Skin epidermis (tissue), 12 donors: ENCODE measurements around the gene CAMK2G.

Source experiments
- H3K27ac ChIP-seq, 21 experiments: fragments of 200-600 bp; sonication (generic) in 11 of 21; one replicate each; pipeline ENCODE4 v1.5.0; 2020; ENCODE audit warnings: mild to moderate bottlenecking in 3 of 21, inconsistent platforms in 2 of 21, moderate library complexity in 2 of 21
- H3K4me3 ChIP-seq, 7 experiments: fragments of 200-600 bp; sonication (generic) in 2 of 7; one replicate each; pipeline ENCODE4 v1.5.0; 2020; ENCODE audit warnings: inconsistent platforms in 2 of 7, mild to moderate bottlenecking in 2 of 7, moderate library complexity in 1 of 7

Gene CAMK2G

DNA sequence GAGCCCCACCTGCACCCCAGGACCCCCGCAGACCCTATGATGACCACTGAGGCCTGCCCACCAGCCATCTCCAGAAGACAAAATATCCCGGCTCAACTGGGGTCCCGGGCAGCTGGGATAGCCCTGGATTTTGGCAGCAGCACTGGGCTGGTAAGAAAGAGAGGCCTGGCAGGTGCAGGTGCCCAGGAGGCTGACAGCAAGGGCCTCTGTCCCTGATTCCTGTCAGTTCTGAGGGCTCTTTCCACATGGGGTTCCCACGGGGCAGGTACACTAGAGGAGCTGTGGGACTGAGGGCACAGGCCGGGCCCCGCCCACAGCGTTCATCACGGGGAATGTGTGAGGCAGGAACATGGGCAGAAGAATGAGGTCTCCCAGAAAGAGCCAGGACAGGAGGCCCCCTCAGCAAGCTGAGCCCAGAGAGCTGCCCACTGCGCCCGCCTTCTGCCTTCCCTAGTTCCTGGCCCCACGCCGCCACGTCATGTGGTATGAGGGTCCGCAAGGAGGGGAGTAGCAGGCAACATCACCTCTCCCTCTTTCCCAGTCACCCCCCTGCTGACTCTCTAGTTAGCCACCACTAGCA lies 50.1 kb downstream of the CAMK2G start:
- no peak overlapping the region for H3K27ac ChIP-seq
- no peak overlapping the region for H3K4me3 ChIP-seq

DNA sequence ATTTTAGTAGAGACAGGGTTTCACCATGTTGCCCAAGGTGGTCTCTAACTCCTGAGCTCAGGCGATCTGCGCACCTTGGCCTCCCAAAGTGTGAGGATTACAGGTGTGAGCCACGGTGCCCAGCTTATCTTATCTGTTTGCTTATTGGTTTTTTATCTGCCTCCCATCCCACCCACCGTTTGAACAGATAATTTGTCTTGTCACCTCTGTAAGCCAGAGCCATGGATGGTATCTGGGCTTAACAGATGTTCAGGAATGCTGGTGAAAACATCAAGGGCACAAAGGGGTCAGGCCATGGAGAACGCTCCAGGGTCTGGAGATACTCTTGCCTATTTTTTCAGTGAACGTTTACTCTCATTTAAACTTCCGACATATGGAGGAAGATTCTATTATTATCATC lies 51.0 kb downstream of the CAMK2G start:
- no peak overlapping the region for H3K27ac ChIP-seq
- no peak overlapping the region for H3K4me3 ChIP-seq

DNA sequence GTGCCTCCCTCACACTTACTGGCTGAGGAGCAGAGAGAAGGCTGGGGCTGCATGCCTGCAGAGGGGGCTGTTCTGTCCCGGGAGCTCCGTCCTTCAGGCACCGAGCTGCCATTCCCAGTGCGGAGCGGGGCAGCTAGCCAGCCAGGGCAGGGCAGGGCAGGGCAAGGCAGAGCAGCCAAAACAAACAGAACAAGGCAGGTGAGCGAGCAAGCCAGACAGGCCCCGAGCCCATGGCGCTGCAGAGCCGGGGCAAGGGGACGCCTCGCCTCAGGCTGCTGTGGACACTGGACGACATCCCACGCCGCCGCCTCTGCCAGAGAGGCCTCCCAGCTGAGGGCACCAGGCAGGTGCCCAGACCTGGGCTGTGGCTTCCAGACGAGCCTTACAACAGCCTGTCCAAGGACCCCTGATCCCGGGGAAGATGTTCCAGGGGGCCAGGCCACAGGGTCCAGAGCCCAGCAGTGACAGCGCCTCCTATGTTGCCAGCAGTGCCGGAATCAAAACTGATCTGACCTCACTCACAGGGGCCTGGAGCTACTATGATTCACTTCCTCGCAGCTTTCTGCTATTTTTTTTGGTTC lies 54.8 kb downstream of the CAMK2G start:
- H3K27ac ChIP-seq = peak overlapping the region in 19 of 21 experiments; percentile 26 to 78 (median 63)
- H3K4me3 ChIP-seq = no peak overlapping the region

DNA sequence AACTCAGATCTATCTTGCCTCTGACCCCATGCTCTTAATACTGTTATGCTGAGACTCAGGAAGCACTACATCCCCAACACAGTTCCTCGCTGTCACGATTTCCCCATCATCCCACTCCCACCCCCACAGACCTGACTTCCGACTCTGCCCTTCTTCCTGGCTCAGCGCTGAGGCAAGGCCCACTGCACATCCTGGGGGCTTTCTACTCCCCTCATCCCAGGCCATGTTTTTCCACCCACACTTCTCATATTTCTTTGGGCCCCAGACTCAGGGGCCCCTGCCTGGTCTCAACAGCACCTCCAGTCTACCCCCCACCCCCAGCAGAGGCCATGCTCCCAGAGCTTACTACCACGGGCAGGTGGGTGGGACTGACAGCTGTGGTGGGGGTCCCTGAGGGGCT lies 55.3 kb downstream of the CAMK2G start:
- H3K27ac ChIP-seq = peak overlapping the region in 19 of 21 experiments; percentile 26 to 78 (median 63)

DNA sequence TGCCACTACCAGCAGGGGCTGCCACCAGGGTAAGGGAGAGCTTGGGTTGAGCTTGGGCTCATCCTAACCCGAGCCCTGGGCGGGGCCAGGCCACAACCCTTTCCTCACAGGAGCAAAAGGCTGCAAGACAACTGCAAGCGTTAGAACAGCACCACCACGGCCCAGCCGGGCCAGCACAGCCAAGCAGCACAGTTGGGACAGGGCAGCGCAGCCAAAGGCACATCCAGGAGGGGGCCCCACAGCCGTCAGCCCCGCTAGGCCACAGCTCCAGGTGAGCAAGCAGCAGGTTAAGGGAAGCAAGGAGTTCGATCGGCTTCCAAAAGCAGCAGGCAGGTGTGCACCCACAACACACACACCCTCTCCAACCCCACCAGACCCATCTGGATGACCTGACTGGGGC lies 56.0 kb downstream of the CAMK2G start:
- H3K4me3 ChIP-seq = no peak overlapping the region
- peak overlapping the region in 13 of 21 experiments; percentile 26 to 79 (median 76) for H3K27ac ChIP-seq

More for the DNA sequence above, 55.3 kb downstream of the CAMK2G start:
- no peak overlapping the region for H3K4me3 ChIP-seq

DNA sequence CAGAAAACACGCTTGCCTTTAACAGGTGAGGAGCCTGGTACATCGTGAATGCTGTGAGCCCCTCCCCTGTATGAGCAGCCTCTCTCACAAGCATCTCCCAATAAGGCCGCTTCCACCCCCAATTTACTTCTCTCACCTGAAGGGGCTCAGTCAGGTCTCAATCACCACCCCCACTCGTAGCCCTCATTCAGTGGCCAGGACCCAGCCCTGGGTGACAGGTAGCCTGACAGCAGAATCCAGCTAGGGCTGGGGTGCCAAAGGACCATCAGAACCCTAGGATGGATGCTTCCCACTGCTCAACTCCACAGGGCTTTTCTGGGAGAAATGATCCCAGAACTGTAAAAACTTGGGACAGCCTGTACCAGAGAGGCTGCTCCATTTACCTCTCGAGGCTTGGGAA lies 56.5 kb downstream of the CAMK2G start:
- Histone ChIP-seq H3K4me3 (no peak overlapping the region), H3K27ac (peak overlapping the region in 16 of 21 experiments; percentile 4 to 79 (median 68))

DNA sequence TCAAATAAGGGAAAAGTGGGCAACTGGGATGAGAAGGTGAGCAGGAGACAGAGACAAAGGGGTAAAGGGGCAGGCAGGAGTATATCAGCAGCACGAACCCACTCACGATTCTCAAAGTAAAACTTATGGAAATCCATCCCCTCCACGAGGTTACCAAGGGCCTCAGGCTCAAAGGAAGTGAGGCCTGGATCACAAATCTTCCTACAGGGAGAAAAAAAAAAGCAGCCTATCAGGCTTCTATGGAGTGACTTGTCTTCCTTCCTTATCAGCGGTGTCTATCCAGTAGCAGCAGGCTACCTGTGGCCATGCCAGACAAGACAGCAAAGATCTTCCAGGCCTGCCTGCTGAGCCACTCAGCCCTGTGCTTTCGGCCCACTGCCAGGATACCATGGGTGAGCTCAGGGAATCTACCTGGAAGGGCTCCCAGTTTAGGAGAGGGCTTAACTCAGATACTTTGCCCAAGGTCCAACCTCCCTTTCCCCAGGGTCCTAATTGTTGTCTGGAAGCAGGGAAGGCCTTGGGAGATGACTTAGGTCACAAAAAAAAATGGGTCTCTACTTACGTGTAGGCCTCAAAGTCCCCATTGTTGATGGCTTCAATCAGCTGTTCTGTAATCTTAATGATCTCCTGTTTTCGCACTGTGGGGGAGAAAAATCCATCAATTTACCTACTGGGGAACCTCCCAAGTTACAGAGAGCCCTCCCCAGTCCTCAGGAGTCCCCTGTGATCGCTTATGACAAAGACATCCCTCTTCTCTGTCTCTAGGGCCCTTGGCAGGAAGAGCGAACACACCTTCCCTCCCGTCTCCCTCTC lies 57.2 kb downstream of the CAMK2G start:
- peak overlapping the region in 20 of 21 experiments; percentile 13 to 79 (median 68) for H3K27ac ChIP-seq
- H3K4me3 ChIP-seq = no peak overlapping the region

DNA sequence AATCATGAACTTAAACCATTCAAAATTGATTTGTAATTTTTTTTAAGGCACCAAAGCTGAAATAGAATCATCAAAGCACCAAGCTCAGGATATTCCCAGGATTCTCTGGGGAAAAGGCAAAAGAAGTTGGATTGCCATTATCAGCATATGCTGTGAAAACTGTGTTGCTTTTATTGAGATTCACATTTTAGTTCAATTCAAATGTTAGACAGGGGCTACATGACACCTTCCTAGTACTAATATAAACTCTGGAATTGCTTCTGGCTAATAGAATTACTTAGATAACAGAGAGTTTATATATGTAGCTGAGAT lies 58.7 kb downstream of the CAMK2G start:
- Histone ChIP-seq H3K27ac (peak overlapping the region in 13 of 21 experiments; percentile 1 to 79 (median 67)), H3K4me3 (no peak overlapping the region)

DNA sequence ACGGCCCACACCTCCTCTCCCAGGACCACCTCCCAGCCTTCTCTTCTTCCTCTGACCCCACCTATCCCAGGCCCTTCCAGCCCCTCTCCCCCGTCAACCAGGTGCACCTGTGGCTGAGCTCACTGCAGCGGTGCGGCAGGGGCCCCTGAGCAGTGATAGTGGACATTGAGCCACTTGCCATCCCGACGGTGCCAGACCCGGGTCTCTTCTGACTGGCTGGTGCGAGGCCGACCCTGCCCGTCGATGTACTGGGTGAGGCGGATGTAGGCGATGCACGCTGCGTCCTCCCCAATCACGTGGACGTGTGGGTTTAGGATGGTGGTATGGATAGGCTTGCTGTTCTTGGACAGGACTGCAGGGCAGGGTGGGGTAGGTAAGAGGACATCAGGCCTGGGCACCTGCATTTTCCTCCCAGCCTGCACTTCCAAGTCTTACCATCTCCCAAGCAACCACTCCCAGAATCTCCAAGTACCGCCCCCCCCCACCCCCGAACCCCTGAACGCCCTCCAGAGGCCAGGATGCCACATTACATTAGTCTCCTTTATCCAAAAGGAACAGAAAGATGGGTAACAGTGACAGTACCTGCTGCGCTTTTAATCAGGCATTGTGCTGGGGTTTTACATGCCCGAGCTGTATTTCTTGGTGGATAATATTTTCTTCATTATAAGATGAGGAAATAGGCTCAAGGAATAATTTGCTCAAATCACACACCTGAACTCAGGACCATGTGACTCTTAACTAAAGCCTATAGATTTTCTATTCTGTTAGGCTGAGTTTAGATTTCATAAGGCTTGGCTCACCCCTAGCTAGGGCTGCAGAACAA lies 59.2 kb downstream of the CAMK2G start:
- no peak overlapping the region for H3K4me3 ChIP-seq
- peak overlapping the region in 10 of 21 experiments; percentile 1 to 79 (median 70) for H3K27ac ChIP-seq

DNA sequence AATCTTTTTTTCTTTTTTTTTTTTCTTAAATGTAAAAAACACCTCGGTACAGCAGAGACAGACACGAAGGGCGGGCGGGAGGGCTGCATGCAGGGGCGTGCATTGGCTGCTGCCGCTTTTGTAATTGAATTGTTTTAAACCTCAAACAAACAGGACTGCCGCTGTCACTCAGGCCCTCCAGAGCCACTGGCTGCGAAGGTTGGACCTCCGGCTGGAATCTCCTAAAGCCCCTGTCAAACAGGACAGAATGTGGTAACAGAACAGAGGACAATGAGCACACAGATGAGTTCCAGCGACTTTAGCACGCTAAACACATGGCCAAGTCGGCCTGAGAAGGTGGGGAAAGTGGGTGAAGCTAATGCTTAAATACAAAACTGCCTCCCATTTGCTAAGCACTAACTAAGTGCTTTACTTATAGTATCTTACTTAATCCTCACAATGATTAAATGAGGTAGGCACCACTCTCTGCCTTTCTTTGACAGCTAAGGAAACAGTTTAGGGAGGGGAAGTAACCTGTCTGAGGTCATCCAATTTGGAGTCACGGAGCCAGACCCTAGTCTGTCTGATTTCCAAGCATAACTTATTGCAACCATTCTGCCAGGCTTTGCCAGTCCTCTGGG lies 60.0 kb downstream of the CAMK2G start:
- Histone ChIP-seq H3K27ac (no peak overlapping the region), H3K4me3 (no peak overlapping the region)

DNA sequence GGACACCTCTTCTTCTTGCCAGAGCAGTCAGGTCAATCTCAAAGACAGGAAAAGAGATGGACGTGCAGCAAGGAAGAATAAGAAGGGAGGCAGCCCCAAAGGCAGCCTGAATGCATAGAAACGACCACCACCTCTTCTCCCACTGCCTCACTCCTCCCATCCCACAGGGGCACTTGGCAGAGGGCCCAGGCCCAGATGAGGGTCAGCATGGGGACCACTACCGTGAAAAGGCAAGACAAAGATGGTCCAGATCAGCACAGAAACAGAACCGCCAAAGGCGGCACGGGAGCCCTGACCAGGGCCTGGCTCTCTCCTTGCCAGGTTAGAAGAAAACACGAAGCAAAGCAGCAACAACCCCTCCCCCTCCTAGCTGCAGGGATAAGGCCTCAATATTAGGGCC lies 61.0 kb downstream of the CAMK2G start:
- no peak overlapping the region for H3K4me3 ChIP-seq
- H3K27ac ChIP-seq = no peak overlapping the region

DNA sequence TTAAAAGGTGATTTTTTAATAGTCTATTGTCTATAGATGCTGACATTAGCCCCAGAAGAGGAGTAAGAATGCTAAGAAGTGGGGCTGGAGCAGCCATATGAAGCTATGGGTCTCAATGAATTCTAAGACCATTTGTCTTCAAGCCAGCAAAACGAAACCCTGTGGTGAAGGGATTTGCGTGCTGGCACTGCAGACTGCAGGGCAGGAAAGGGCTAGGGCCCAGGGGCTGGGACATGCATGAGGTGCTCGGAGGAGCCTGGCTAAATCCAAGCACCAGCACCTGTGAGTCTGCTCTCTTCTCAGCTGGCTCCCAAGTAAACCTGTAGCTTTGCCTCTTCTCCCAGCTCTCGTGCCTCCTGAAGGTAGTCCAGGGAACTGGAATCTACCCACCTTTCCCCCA lies 61.7 kb downstream of the CAMK2G start:
- H3K4me3 ChIP-seq = no peak overlapping the region
- H3K27ac ChIP-seq = peak overlapping the region in 4 of 21 experiments; percentile 4 to 99 (median 46)

DNA sequence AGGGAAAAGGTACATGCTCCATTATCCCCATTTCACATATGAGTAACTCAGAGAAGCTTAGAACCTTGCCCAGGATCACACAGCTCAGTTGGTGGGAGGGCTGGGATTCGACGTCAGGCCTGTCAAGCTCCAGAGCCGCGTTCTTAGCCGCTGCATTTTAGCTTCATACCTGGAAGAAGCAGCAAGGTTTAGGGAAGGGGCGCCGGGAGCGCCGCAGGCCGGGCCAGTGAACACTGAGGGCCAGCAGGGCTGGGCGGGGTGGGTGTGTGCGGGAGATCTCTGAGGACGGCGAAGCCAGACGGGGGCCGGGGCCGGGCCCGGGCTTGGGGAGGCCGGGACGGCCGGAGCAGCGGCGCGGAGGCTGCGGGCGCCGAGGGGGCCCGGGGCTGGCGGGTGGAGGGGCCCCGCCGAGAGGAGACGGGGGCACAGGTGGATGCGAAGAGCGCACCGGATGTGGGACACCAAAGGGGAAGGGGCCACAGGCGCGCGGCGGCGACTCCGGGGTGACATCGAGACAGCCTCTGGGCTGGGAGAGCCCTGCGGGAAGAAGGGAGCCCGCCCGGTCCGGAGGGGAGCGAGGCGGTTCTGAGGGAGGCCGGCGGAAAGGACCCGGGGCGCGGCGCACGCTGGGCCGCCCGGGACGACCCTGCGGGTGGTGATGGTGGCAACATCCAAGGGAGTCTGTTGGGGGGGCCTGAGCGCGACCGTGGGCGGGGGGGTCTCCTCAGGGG lies 63.5 kb downstream of the CAMK2G start:
- Histone ChIP-seq H3K27ac (peak overlapping the region; percentile 83 to 99 (median 96)), H3K4me3 (peak overlapping the region; percentile 57 to 99 (median 92))

DNA sequence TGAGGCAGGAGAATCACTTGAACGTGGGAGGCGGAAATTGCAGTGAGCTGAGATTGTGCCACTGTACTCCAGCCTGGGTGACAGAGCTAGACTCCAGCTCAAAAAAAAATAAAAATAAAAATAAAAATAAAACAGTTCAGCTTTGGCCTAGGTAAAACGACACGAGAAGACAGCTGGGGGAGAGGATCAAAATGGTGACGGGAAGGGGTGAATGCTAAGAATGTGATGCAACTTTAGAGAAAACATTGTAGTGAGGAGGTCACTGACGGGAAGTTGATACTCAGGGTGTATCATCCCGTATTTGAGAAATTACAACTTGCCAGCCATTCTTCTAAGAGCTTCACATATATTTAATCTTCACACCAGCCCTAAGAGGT lies 64.0 kb downstream of the CAMK2G start:
- H3K4me3 ChIP-seq = peak overlapping the region; percentile 57 to 99 (median 92)
- H3K27ac ChIP-seq = peak overlapping the region in 20 of 21 experiments; percentile 85 to 99 (median 96)

DNA sequence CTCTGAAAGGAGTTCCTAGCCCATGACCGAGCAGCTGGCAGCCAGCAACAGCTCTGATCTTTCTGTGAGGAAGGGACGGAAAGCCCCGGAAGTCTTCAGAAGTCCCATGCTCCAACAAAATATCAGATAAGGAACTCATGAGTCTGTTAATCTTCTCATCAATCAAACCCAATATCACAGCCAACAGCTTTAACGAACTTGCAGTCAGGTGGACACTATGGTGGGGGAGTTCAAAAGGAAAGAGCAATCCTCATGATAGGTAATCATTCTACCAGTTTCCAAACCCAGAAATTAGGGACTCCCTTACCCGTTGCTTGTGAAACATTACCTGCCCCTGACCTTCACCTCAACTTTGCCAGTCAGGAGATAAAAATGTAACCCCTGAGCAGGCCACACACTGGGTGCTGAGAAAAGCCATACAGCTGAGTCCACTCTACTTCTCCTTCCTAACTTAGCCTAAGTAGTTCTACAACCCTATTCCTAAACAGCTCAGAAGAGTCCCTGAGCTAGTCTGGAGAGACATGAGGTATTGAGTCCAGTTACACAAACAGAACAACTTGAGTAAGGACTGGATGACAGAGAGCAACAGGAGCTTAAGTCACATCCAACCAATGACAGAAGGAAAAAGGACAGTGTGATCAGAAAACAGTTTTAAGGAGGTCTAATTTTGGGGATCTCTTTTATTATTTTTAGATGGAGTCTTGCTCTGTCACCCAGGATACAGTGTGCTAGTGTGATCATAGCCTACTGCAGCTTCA lies 65.1 kb downstream of the CAMK2G start:
- no peak overlapping the region for H3K4me3 ChIP-seq
- peak overlapping the region in 6 of 21 experiments; percentile 11 to 99 (median 93) for H3K27ac ChIP-seq

DNA sequence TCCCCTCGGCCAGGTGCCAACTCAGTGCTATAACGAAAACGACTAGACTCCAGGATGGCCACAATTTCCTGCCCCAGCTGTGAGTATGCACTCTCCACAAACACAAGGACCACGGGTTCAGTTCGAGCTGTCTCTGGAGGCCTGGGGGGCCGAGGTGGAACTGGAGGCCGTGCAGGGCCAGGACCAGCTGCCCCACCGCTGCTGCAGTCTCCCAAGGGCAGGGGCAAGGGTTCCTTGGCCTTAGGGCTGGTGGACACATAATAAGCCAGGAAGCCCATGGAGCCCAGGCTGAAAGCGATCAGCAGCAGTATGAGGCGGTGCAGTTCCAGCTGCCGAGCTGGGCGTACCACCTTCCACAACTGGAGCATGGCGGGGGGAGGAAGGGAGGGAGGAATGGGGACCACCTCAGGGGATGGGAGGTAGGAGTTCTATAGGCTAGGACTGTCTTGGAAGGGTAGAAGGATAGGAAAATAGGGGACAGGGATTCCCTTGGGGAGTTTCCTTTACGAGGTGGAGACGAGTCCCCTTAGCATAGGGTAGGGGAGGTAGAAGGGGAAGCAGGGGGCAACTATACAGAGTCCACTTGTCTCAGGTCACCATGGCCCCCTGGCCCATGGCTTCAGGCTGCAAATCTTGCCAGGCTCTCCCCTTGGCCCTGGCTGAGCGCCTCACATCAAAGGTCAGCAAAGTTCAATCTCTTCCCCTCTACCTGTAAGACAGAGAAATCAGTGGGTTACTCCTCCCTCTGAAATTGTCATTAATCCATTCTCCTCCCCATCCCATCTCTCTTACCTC lies 66.1 kb downstream of the CAMK2G start:
- Histone ChIP-seq H3K27ac (peak overlapping the region in 1 of 21 experiments; percentile 15), H3K4me3 (peak overlapping the region in 1 of 7 experiments; percentile 12)

DNA sequence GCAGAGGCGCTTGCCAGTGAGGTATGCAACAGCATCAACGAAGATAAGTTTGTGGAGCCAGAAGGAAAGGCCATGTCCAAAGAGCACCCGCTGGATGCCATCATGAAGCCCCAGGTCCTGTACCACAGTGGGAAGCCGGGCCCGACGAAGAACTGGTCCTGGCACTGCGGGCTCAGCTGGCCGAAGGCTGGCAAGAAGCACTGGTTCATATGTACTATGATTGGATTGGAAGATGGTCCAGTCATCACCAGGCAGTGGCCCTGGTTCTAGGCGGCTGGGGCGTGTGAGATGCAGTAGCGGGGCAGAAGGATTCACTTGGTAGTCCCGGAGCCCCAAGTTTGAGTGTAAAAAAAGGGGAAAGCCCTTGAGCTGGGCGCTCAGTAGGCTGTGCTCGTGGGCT lies 66.9 kb downstream of the CAMK2G start:
- Histone ChIP-seq H3K27ac (peak overlapping the region in 1 of 21 experiments; percentile 15), H3K4me3 (peak overlapping the region in 1 of 7 experiments; percentile 12)
